H1 (cell line): ENCODE results near the gene CEBPA. TPM values are rescaled to one million over a fixed set of nuclear protein-coding genes. Genes with fewer than 3 reads are reported as not detected.

ENCODE experiments used
- CTCF ChIA-PET: fragments of 300-600 bp; sonication (Branson Sonifier 250); formaldehyde crosslinking; loops from one replicate; lab custom pipeline; 2021; ENCODE audit not compliant: partially characterized antibody; lab: Charles Lee
- POLR2A ChIA-PET: fragments of 300-600 bp; sonication (Branson Sonifier 250); formaldehyde crosslinking; loops from one replicate; lab custom pipeline; 2021; ENCODE audit warnings: inconsistent platforms; ENCODE audit not compliant: partially characterized antibody; lab: Charles Lee
- DNase-seq, 2 experiments: peaks; one replicate each; pipeline versions ENCODE4 v3.0.0 to v3.0.0-alpha.2; 2010 to 2022; ENCODE audit warnings: low spot score in 2 of 2, low read depth in 1 of 2, mixed read lengths in 1 of 2
- FAIRE-seq: peaks from 2 replicates; lab custom pipeline; 2011; peaks lifted over from hg19 to GRCh38; lab: Jason Lieb, UNC
- H2AFZ ChIP-seq: 2 replicates; pipeline ENCODE4 v1.8.1; 2012; ENCODE audit warnings: low read length, inconsistent platforms
- H2AK5ac ChIP-seq: 2 replicates; pipeline ENCODE4 v1.6.1; 2013; ENCODE audit warnings: low read depth, low read length
- H2BK120ac ChIP-seq: replicated peaks from 2 replicates; pipeline ENCODE3; 2013; ENCODE audit warnings: low read depth, low read length, inconsistent platforms
- H2BK12ac ChIP-seq: 2 replicates; pipeline ENCODE4 v1.6.1; 2013; ENCODE audit warnings: low read depth, low read length
- H2BK15ac ChIP-seq: 2 replicates; pipeline ENCODE4 v1.6.1; 2013; ENCODE audit warnings: low read length
- H2BK20ac ChIP-seq: 2 replicates; pipeline ENCODE4 v1.6.1; 2013; ENCODE audit warnings: low read length
- H2BK5ac ChIP-seq: 2 replicates; pipeline ENCODE4 v1.6.1; 2013; ENCODE audit warnings: low read depth, low read length
- H3K14ac ChIP-seq: 2 replicates; pipeline ENCODE4 v1.6.1; 2013; ENCODE audit warnings: inconsistent platforms; ENCODE audit not compliant: insufficient read length
- H3K18ac ChIP-seq: 2 replicates; pipeline ENCODE4 v1.6.1; 2013; ENCODE audit warnings: low read length; ENCODE audit errors: extremely low read depth
- H3K23ac ChIP-seq: 2 replicates; pipeline ENCODE4 v1.6.1; 2013; ENCODE audit warnings: inconsistent platforms; ENCODE audit not compliant: insufficient read length
- H3K23me2 ChIP-seq: 2 replicates; pipeline ENCODE4 v1.6.1; 2013; ENCODE audit warnings: low read depth, low read length
- H3K27ac ChIP-seq: 2 replicates; pipeline ENCODE4 v1.6.1; 2011; ENCODE audit warnings: low read depth, low read length, inconsistent platforms
- H3K27me3 ChIP-seq, 4 experiments: replicated peaks in 1 of 4; 1 replicate in 1 of 4; 2 replicates in 3 of 4; pipeline versions ENCODE4 v1.6.1 to v1.8.1; 2011 to 2013; ENCODE audit warnings: low read length in 3 of 4, mild to moderate bottlenecking in 3 of 4, inconsistent platforms in 2 of 4, mixed read lengths in 2 of 4, moderate library complexity in 1 of 4; ENCODE audit not compliant: control insufficient read depth in 3 of 4, insufficient read depth in 3 of 4; ENCODE audit errors: extremely low read depth in 1 of 4
- H3K36me3 ChIP-seq, 4 experiments: 2 replicates each; pipeline versions ENCODE4 v1.6.1 to v1.8.1; 2011 to 2013; ENCODE audit warnings: mild to moderate bottlenecking in 4 of 4, low read length in 3 of 4, moderate library complexity in 2 of 4, control low read depth in 1 of 4, inconsistent platforms in 1 of 4; ENCODE audit not compliant: insufficient read depth in 4 of 4, control insufficient read depth in 2 of 4
- H3K4ac ChIP-seq: replicated peaks from 2 replicates; pipeline ENCODE3; 2013; ENCODE audit warnings: low read length, low read depth, mixed read lengths, inconsistent platforms; ENCODE audit not compliant: insufficient read length
- H3K4me1 ChIP-seq, 4 experiments: replicated peaks in 1 of 4; 1 replicate in 1 of 4; 2 replicates in 3 of 4; pipeline versions ENCODE4 v1.6.1 to v1.8.1; 2011 to 2013; ENCODE audit warnings: low read length in 3 of 4, inconsistent platforms in 2 of 4, mixed read lengths in 1 of 4; ENCODE audit not compliant: insufficient read depth in 4 of 4, control insufficient read depth in 3 of 4
- H3K4me2 ChIP-seq, 2 experiments: 2 replicates each; pipeline versions ENCODE4 v1.6.1 to v1.8.1; 2011 to 2013; ENCODE audit warnings: low read depth in 2 of 2, low read length in 2 of 2, control low read depth in 1 of 2, inconsistent platforms in 1 of 2, mild to moderate bottlenecking in 1 of 2; ENCODE audit not compliant: insufficient read depth in 1 of 2
- H3K4me3 ChIP-seq, 4 experiments: fragments of 200-600, 300-600 bp in 1 of 4; sonication (generic), shearing (Covaris generic), sonication (Bioruptor Twin) in 1 of 4; 2 replicates each; pipeline versions ENCODE4 v1.5.1 to v1.8.1; 2011 to 2016; ENCODE audit warnings: low read length in 4 of 4, low read depth in 3 of 4, control low read depth in 2 of 4, inconsistent platforms in 2 of 4, mild to moderate bottlenecking in 2 of 4, mixed read lengths in 1 of 4, moderate library complexity in 1 of 4; ENCODE audit not compliant: insufficient read depth in 2 of 4; ENCODE audit errors: extremely low read depth in 1 of 4
- H3K56ac ChIP-seq: replicated peaks from 2 replicates; pipeline ENCODE3; 2013; ENCODE audit warnings: low read depth, mild to moderate bottlenecking, mixed read lengths, low read length, inconsistent platforms; ENCODE audit not compliant: insufficient read length
- H3K79me1 ChIP-seq: 2 replicates; pipeline ENCODE4 v1.6.1; 2013; ENCODE audit warnings: low read depth, low read length, control low read depth
- H3K79me2 ChIP-seq, 2 experiments: 2 replicates each; pipeline versions ENCODE4 v1.6.1 to v1.8.1; 2012 to 2013; ENCODE audit warnings: low read length in 2 of 2, mild to moderate bottlenecking in 2 of 2, inconsistent platforms in 1 of 2; ENCODE audit not compliant: insufficient read depth in 2 of 2, control insufficient read depth in 1 of 2
- H3K9ac ChIP-seq, 4 experiments: replicated peaks in 1 of 4; 1 replicate in 1 of 4; 2 replicates in 3 of 4; pipeline versions ENCODE4 v1.6.1 to v1.8.1; 2011 to 2013; ENCODE audit warnings: low read depth in 3 of 4, low read length in 3 of 4, control low read depth in 2 of 4, mild to moderate bottlenecking in 2 of 4, moderate library complexity in 2 of 4, inconsistent platforms in 1 of 4; ENCODE audit errors: extremely low read depth in 1 of 4
- H3K9me3 ChIP-seq, 2 experiments: 2 replicates each; pipeline versions ENCODE4 v1.6.1 to v1.8.1; 2012 to 2013; ENCODE audit warnings: mild to moderate bottlenecking in 2 of 2, moderate library complexity in 2 of 2, control low read depth in 1 of 2, inconsistent platforms in 1 of 2, low read depth in 1 of 2, low read length in 1 of 2, mixed read lengths in 1 of 2; ENCODE audit not compliant: insufficient read depth in 2 of 2
- H4K20me1 ChIP-seq, 2 experiments: replicated peaks in 1 of 2; 2 replicates each; pipeline versions ENCODE3 to v1.8.1; 2011 to 2013; ENCODE audit warnings: inconsistent platforms in 2 of 2, low read length in 2 of 2, mild to moderate bottlenecking in 1 of 2; ENCODE audit not compliant: insufficient read depth in 2 of 2, control insufficient read depth in 1 of 2
- H4K5ac ChIP-seq: 2 replicates; pipeline ENCODE4 v1.6.1; 2013; ENCODE audit warnings: low read length, low read depth, mixed read lengths, inconsistent platforms; ENCODE audit not compliant: insufficient read length
- H4K8ac ChIP-seq: 2 replicates; pipeline ENCODE4 v1.8.0; 2013; ENCODE audit warnings: mild to moderate bottlenecking, moderate library complexity, low read length, inconsistent platforms; ENCODE audit not compliant: insufficient read depth; ENCODE audit errors: extremely low read depth
- H4K91ac ChIP-seq: replicated peaks from 2 replicates; pipeline ENCODE3; 2013; ENCODE audit warnings: low read length, mixed read lengths, inconsistent platforms; ENCODE audit not compliant: insufficient read length
- JUND ChIP-seq: IDR thresholded peaks from 2 replicates; pipeline ENCODE4 v1.6.1; 2011; ENCODE audit warnings: mild to moderate bottlenecking, improper control_type of control experiment, low read length
- SIN3A ChIP-seq, 2 experiments: IDR thresholded peaks in 1 of 2; conservative IDR thresholded peaks in 1 of 2; 2 replicates each; pipeline ENCODE4 v1.6.1; 2011 to 2012; ENCODE audit warnings: low read length in 2 of 2, improper control_type of control experiment in 1 of 2, low read depth in 1 of 2, mild to moderate bottlenecking in 1 of 2
- SRF ChIP-seq: IDR thresholded peaks from 2 replicates; pipeline ENCODE4 v1.6.1; 2011; ENCODE audit warnings: mild to moderate bottlenecking, low read depth, low read length, moderate library complexity
- WGBS, 2 experiments: shearing (Covaris generic) in 1 of 2; methylation state at CpG; one replicate each; pipeline versions ENCODE4 v1.1.6 to v1.1.7; 2013 to 2015; ENCODE audit warnings: low lambda C conversion rate in 2 of 2, mixed read lengths in 2 of 2, inconsistent platforms in 1 of 2, low coverage in 1 of 2, missing lambda C conversion rate in 1 of 2; ENCODE audit not compliant: insufficient replicate concordance in 2 of 2, insufficient coverage in 1 of 2, insufficient read length in 1 of 2; ENCODE audit errors: extremely low coverage in 1 of 2, missing lambda C conversion rate in 1 of 2; 5-methylcytosine and 5-hydroxymethylcytosine counted together
- polyA plus RNA-seq, 7 experiments: library from polyadenylated mRNA; depleted of rRNA in 3 of 7; stranded (reverse) in 5 of 7; unstranded in 2 of 7; fragments of >200 nt in 5 of 7; fragments of 200-250 nt in 2 of 7; gene quantifications; 1 replicate in 5 of 7; 2 replicates in 1 of 7; 4 replicates in 1 of 7; pipeline versions ENCODE4 v1.2.1 to v1.2.3, GENCODE V29; 2011 to 2013; ENCODE audit warnings: missing spikeins in 2 of 7, mixed read lengths in 2 of 7
- total RNA-seq: library from RNA; stranded (reverse); fragmentation: NEBNext Ultra II Directional; extraction: Animal tissue kit (Norgen Biotek cat#: 25700); gene quantifications from 2 replicates; pipeline ENCODE4 v1.2.1, GENCODE V29; 2021

CEBPA gene
- total and polyA plus RNA-seq, 2 of the 8 experiments (the other 6 are each of a cell fraction or from before 2014, with no cell fraction given), result 2.0 to 2.7 TPM

GRCh38 chr19:33329736-33330135, 27.4 kb upstream of the CEBPA start:
- H3K4me3 ChIP-seq, result no peak overlapping the region
- no peak overlapping the region for H2BK15ac ChIP-seq
- no peak overlapping the region for H4K5ac ChIP-seq
- no peaks in the 10 kb centered on the region for H3K79me1 ChIP-seq
- no peaks in the 10 kb centered on the region for H4K20me1 ChIP-seq
- FAIRE-seq (no peak), DNase-seq (no peak)
- peak overlapping the region; percentile 16; the same call in 1 of the 2 replicates for H4K8ac ChIP-seq
- H2BK120ac ChIP-seq, result no peak overlapping the region
- no peaks in the 10 kb centered on the region for H3K36me3 ChIP-seq
- ChIA-PET CTCF (no interaction called here), POLR2A (no interaction called here)
- H3K18ac ChIP-seq, result no peak overlapping the region
- WGBS, 2 experiments, result 97% methylated on average over 4 of the region's 4 CpGs; no CpG with 5 or more reads in 1 of the 2 experiments
- H3K56ac ChIP-seq, result no peak overlapping the region
- no peaks in the 10 kb centered on the region for H3K79me2 ChIP-seq
- H4K91ac ChIP-seq, result no peak overlapping the region
- no peak overlapping the region for H3K14ac ChIP-seq
- H3K27ac ChIP-seq, result no peak overlapping the region
- no peaks in the 10 kb centered on the region for H3K27me3 ChIP-seq
- no peak for TF ChIP-seq JUND
- TF ChIP-seq SRF, result no peak
- no peak for TF ChIP-seq SIN3A (conservative IDR thresholded peaks at IDR 0.05 in 1 of 2, IDR thresholded peaks at IDR 0.05 in 1 of 2; ENCODE audit: low read depth in 1 of 2, low read length in 2 of 2)
- no peak overlapping the region for H2AFZ ChIP-seq
- H2BK5ac ChIP-seq, result no peak overlapping the region
- H3K9me3 ChIP-seq, result no peaks in the 10 kb centered on the region
- no peak overlapping the region for H3K9ac ChIP-seq
- H3K4me1 ChIP-seq, result no peaks in the 10 kb centered on the region
- no peak overlapping the region for H2AK5ac ChIP-seq
- H3K4ac ChIP-seq, result no peak overlapping the region
- H3K4me2 ChIP-seq, result no peak overlapping the region
- H3K23ac ChIP-seq, result no peak overlapping the region
- no peaks in the 10 kb centered on the region for H3K23me2 ChIP-seq
- H2BK12ac ChIP-seq, result no peak overlapping the region
- H2BK20ac ChIP-seq, result no peak overlapping the region
